Measurements from ENCODE around the gene SH3BP2.

The SH3BP2 gene

GRCh38 chr4:2756691-2757350, 36.1 kb upstream of the SH3BP2 start:
- WGBS (ENCODE audit: extremely low coverage, insufficient coverage, insufficient read length) = no CpG with 5 or more reads among the region's 25 CpGs

GRCh38 chr4:2757426-2757825, 35.5 kb upstream of the SH3BP2 start:
- Histone ChIP-seq H3K4me2 (ENCODE audit: low read length) (no peak overlapping the region), H2AK5ac (ENCODE audit: low read length) (no peak overlapping the region), H3K36me3 (ENCODE audit: control insufficient read depth in 1 of 2, insufficient read depth in 2 of 2, low read length in 2 of 2) (peaks cover 1 to 2% of the 10 kb centered on the region in 2 experiments), H4K91ac (ENCODE audit: low read depth, low read length) (no peak overlapping the region), H4K8ac (ENCODE audit: low read depth, low read length) (no peak overlapping the region), H4K12ac (ENCODE audit: low read depth, low read length) (no peak overlapping the region), H3K18ac (ENCODE audit: low read length) (no peak overlapping the region), H3K23ac (ENCODE audit: low read length) (no peak overlapping the region), H3K4me1 (ENCODE audit: control insufficient read depth in 1 of 2, insufficient read depth in 2 of 2, low read length in 2 of 2) (peaks cover 15 to 16% of the 10 kb centered on the region in 2 experiments), H3K79me1 (ENCODE audit: low read length) (peaks cover 11% of the 10 kb centered on the region), H3K14ac (ENCODE audit: low read length) (no peak overlapping the region), H3K4ac (ENCODE audit: low read depth, low read length) (no peak overlapping the region), H2BK120ac (ENCODE audit: insufficient read depth, low read length, poor library complexity) (no peak overlapping the region), H3K9ac (ENCODE audit: low read length) (no peak overlapping the region), H3K27ac (ENCODE audit: low read depth, low read length) (no peak overlapping the region), H3K4me3 (ENCODE audit: low read depth, low read length) (no peak overlapping the region), H3K79me2 (ENCODE audit: control insufficient read depth, insufficient read depth, low read length, poor library complexity) (peaks cover 12% of the 10 kb centered on the region), H3K9me3 (ENCODE audit: insufficient read depth, low read depth, low read length) (no peaks in the 10 kb centered on the region), H2BK12ac (ENCODE audit: low read length) (no peak overlapping the region), H2BK5ac (ENCODE audit: low read depth, low read length, poor library complexity) (no peak overlapping the region), H3K27me3 (ENCODE audit: insufficient read depth, low read length) (no peaks in the 10 kb centered on the region), H2AFZ (ENCODE audit: insufficient read depth, low read length, poor library complexity) (no peak overlapping the region)
- no CpG with 5 or more reads among the region's 3 CpGs for WGBS (ENCODE audit: extremely low coverage, insufficient coverage, insufficient read length)
- no peak for DNase-seq

More at GRCh38 chr4:2756691-2757350, 36.1 kb upstream of the SH3BP2 start:
- Histone ChIP-seq H4K12ac (ENCODE audit: low read depth, low read length) (peak overlapping the region; percentile 35), H3K79me1 (ENCODE audit: low read length) (peaks cover 11% of the 10 kb centered on the region), H3K9ac (ENCODE audit: low read length) (no peak overlapping the region), H3K18ac (ENCODE audit: low read length) (no peak overlapping the region), H2AFZ (ENCODE audit: insufficient read depth, low read length, poor library complexity) (peak overlapping the region; percentile 4), H3K27me3 (ENCODE audit: insufficient read depth, low read length) (no peaks in the 10 kb centered on the region), H3K36me3 (ENCODE audit: control insufficient read depth in 1 of 2, insufficient read depth in 2 of 2, low read length in 2 of 2) (peaks cover 2 to 4% of the 10 kb centered on the region in 2 experiments), H4K91ac (ENCODE audit: low read depth, low read length) (peak overlapping the region; percentile 5), H3K4ac (ENCODE audit: low read depth, low read length) (no peak overlapping the region), H3K27ac (ENCODE audit: low read depth, low read length) (no peak overlapping the region), H2BK12ac (ENCODE audit: low read length) (peak overlapping the region; percentile 29), H3K9me3 (ENCODE audit: insufficient read depth, low read depth, low read length) (no peaks in the 10 kb centered on the region), H3K4me3 (ENCODE audit: low read depth, low read length) (peak overlapping the region; percentile 4), H2AK5ac (ENCODE audit: low read length) (peak overlapping the region; percentile 3), H3K79me2 (ENCODE audit: control insufficient read depth, insufficient read depth, low read length, poor library complexity) (peaks cover 12% of the 10 kb centered on the region), H3K4me1 (ENCODE audit: control insufficient read depth in 1 of 2, insufficient read depth in 2 of 2, low read length in 2 of 2) (peaks cover 15 to 16% of the 10 kb centered on the region in 2 experiments), H2BK5ac (ENCODE audit: low read depth, low read length, poor library complexity) (no peak overlapping the region), H4K8ac (ENCODE audit: low read depth, low read length) (peak overlapping the region; percentile 56), H2BK120ac (ENCODE audit: insufficient read depth, low read length, poor library complexity) (no peak overlapping the region), H3K14ac (ENCODE audit: low read length) (no peak overlapping the region), H3K23ac (ENCODE audit: low read length) (no peak overlapping the region), H3K4me2 (ENCODE audit: low read length) (peak overlapping the region; percentile 53)
- no peak for DNase-seq

- Histone ChIP-seq H3K9me3 (ENCODE audit: insufficient read depth, low read depth, low read length) (no peaks in the 10 kb centered on the region), H3K27me3 (ENCODE audit: insufficient read depth, low read length) (no peaks in the 10 kb centered on the region), H3K23ac (ENCODE audit: low read length) (no peak overlapping the region), H3K27ac (ENCODE audit: low read depth, low read length) (no peak overlapping the region), H2AFZ (ENCODE audit: insufficient read depth, low read length, poor library complexity) (no peak overlapping the region), H2BK12ac (ENCODE audit: low read length) (no peak overlapping the region), H4K8ac (ENCODE audit: low read depth, low read length) (no peak overlapping the region), H3K4me1 (ENCODE audit: control insufficient read depth in 1 of 2, insufficient read depth in 2 of 2, low read length in 2 of 2) (peaks cover 8 to 9% of the 10 kb centered on the region in 2 experiments), H3K18ac (ENCODE audit: low read length) (no peak overlapping the region), H4K12ac (ENCODE audit: low read depth, low read length) (no peak overlapping the region), H3K4me2 (ENCODE audit: low read length) (no peak overlapping the region), H2BK120ac (ENCODE audit: insufficient read depth, low read length, poor library complexity) (no peak overlapping the region), H3K79me1 (ENCODE audit: low read length) (peaks cover 3% of the 10 kb centered on the region), H2AK5ac (ENCODE audit: low read length) (peak overlapping the region; percentile 19), H4K91ac (ENCODE audit: low read depth, low read length) (no peak overlapping the region), H3K79me2 (ENCODE audit: control insufficient read depth, insufficient read depth, low read length, poor library complexity) (no peaks in the 10 kb centered on the region), H3K9ac (ENCODE audit: low read length) (no peak overlapping the region), H3K36me3 (ENCODE audit: control insufficient read depth in 1 of 2, insufficient read depth in 2 of 2, low read length in 2 of 2) (no peaks in the 10 kb centered on the region), H3K14ac (ENCODE audit: low read length) (no peak overlapping the region), H3K4ac (ENCODE audit: low read depth, low read length) (no peak overlapping the region), H3K4me3 (ENCODE audit: low read depth, low read length) (no peak overlapping the region), H2BK5ac (ENCODE audit: low read depth, low read length, poor library complexity) (no peak overlapping the region)
- DNase-seq = peak in 1 of 2 donors; percentile 53
- no CpG with 5 or more reads among the region's 14 CpGs for WGBS (ENCODE audit: extremely low coverage, insufficient coverage, insufficient read length)
These were observed 31.6 kb upstream of the SH3BP2 start for GRCh38 chr4:2761035-2761923.

- H3K27me3 ChIP-seq (ENCODE audit: insufficient read depth, low read length) = no peaks in the 10 kb centered on the region
- H3K18ac ChIP-seq (ENCODE audit: low read length) = no peak overlapping the region
- no peak for DNase-seq
- H4K12ac ChIP-seq (ENCODE audit: low read depth, low read length) = no peak overlapping the region
- H3K4ac ChIP-seq (ENCODE audit: low read depth, low read length) = no peak overlapping the region
- H3K23ac ChIP-seq (ENCODE audit: low read length) = no peak overlapping the region
- no peak overlapping the region for H3K4me3 ChIP-seq (ENCODE audit: low read depth, low read length)
- H2BK5ac ChIP-seq (ENCODE audit: low read depth, low read length, poor library complexity) = no peak overlapping the region
- H3K79me2 ChIP-seq (ENCODE audit: control insufficient read depth, insufficient read depth, low read length, poor library complexity) = no peaks in the 10 kb centered on the region
- H2BK12ac ChIP-seq (ENCODE audit: low read length) = no peak overlapping the region
- H2AFZ ChIP-seq (ENCODE audit: insufficient read depth, low read length, poor library complexity) = no peak overlapping the region
- no peak overlapping the region for H3K9ac ChIP-seq (ENCODE audit: low read length)
- no peak overlapping the region for H4K91ac ChIP-seq (ENCODE audit: low read depth, low read length)
- no peak overlapping the region for H3K14ac ChIP-seq (ENCODE audit: low read length)
- H2BK120ac ChIP-seq (ENCODE audit: insufficient read depth, low read length, poor library complexity) = no peak overlapping the region
- WGBS (ENCODE audit: extremely low coverage, insufficient coverage, insufficient read length) = no CpG with 5 or more reads among the region's 5 CpGs
- no peak overlapping the region for H3K4me2 ChIP-seq (ENCODE audit: low read length)
- no peak overlapping the region for H2AK5ac ChIP-seq (ENCODE audit: low read length)
- no peak overlapping the region for H4K8ac ChIP-seq (ENCODE audit: low read depth, low read length)
- no peaks in the 10 kb centered on the region for H3K79me1 ChIP-seq (ENCODE audit: low read length)
- no peaks in the 10 kb centered on the region for H3K9me3 ChIP-seq (ENCODE audit: insufficient read depth, low read depth, low read length)
- peaks cover 5 to 6% of the 10 kb centered on the region in 2 experiments for H3K4me1 ChIP-seq (ENCODE audit: control insufficient read depth in 1 of 2, insufficient read depth in 2 of 2, low read length in 2 of 2)
- H3K27ac ChIP-seq (ENCODE audit: low read depth, low read length) = no peak overlapping the region
- no peaks in the 10 kb centered on the region for H3K36me3 ChIP-seq (ENCODE audit: control insufficient read depth in 1 of 2, insufficient read depth in 2 of 2, low read length in 2 of 2)
These were observed 30.8 kb upstream of the SH3BP2 start for GRCh38 chr4:2762048-2762447.
